H1 (cell line): Measurements from ENCODE around the gene MAP3K3. TPM values are rescaled to one million over a fixed set of nuclear protein-coding genes. Genes with fewer than 3 reads are reported as not detected.

Experiments used
- CTCF ChIA-PET: fragments of 300-600 bp; sonication (Branson Sonifier 250); formaldehyde crosslinking; loops from one replicate; lab custom pipeline; 2021; ENCODE audit not compliant: partially characterized antibody; lab: Charles Lee
- POLR2A ChIA-PET: fragments of 300-600 bp; sonication (Branson Sonifier 250); formaldehyde crosslinking; loops from one replicate; lab custom pipeline; 2021; ENCODE audit warnings: inconsistent platforms; ENCODE audit not compliant: partially characterized antibody; lab: Charles Lee
- DNase-seq, 2 experiments: peaks; one replicate each; pipeline versions ENCODE4 v3.0.0 to v3.0.0-alpha.2; 2010 to 2022; ENCODE audit warnings: low spot score in 2 of 2, low read depth in 1 of 2, mixed read lengths in 1 of 2
- FAIRE-seq: peaks from 2 replicates; lab custom pipeline; 2011; peaks lifted over from hg19 to GRCh38; lab: Jason Lieb, UNC
- H2AFZ ChIP-seq: 2 replicates; pipeline ENCODE4 v1.8.1; 2012; ENCODE audit warnings: low read length, inconsistent platforms
- H2AK5ac ChIP-seq: 2 replicates; pipeline ENCODE4 v1.6.1; 2013; ENCODE audit warnings: low read depth, low read length
- H2BK120ac ChIP-seq: replicated peaks from 2 replicates; pipeline ENCODE3; 2013; ENCODE audit warnings: low read depth, low read length, inconsistent platforms
- H2BK12ac ChIP-seq: 2 replicates; pipeline ENCODE4 v1.6.1; 2013; ENCODE audit warnings: low read depth, low read length
- H2BK15ac ChIP-seq: 2 replicates; pipeline ENCODE4 v1.6.1; 2013; ENCODE audit warnings: low read length
- H2BK20ac ChIP-seq: 2 replicates; pipeline ENCODE4 v1.6.1; 2013; ENCODE audit warnings: low read length
- H2BK5ac ChIP-seq: 2 replicates; pipeline ENCODE4 v1.6.1; 2013; ENCODE audit warnings: low read depth, low read length
- H3K14ac ChIP-seq: 2 replicates; pipeline ENCODE4 v1.6.1; 2013; ENCODE audit warnings: inconsistent platforms; ENCODE audit not compliant: insufficient read length
- H3K18ac ChIP-seq: 2 replicates; pipeline ENCODE4 v1.6.1; 2013; ENCODE audit warnings: low read length; ENCODE audit errors: extremely low read depth
- H3K23ac ChIP-seq: 2 replicates; pipeline ENCODE4 v1.6.1; 2013; ENCODE audit warnings: inconsistent platforms; ENCODE audit not compliant: insufficient read length
- H3K23me2 ChIP-seq: 2 replicates; pipeline ENCODE4 v1.6.1; 2013; ENCODE audit warnings: low read depth, low read length
- H3K27ac ChIP-seq: 2 replicates; pipeline ENCODE4 v1.6.1; 2011; ENCODE audit warnings: low read depth, low read length, inconsistent platforms
- H3K27me3 ChIP-seq, 4 experiments: replicated peaks in 1 of 4; 1 replicate in 1 of 4; 2 replicates in 3 of 4; pipeline versions ENCODE4 v1.6.1 to v1.8.1; 2011 to 2013; ENCODE audit warnings: low read length in 3 of 4, mild to moderate bottlenecking in 3 of 4, inconsistent platforms in 2 of 4, mixed read lengths in 2 of 4, moderate library complexity in 1 of 4; ENCODE audit not compliant: control insufficient read depth in 3 of 4, insufficient read depth in 3 of 4; ENCODE audit errors: extremely low read depth in 1 of 4
- H3K36me3 ChIP-seq, 4 experiments: 2 replicates each; pipeline versions ENCODE4 v1.6.1 to v1.8.1; 2011 to 2013; ENCODE audit warnings: mild to moderate bottlenecking in 4 of 4, low read length in 3 of 4, moderate library complexity in 2 of 4, control low read depth in 1 of 4, inconsistent platforms in 1 of 4; ENCODE audit not compliant: insufficient read depth in 4 of 4, control insufficient read depth in 2 of 4
- H3K4ac ChIP-seq: replicated peaks from 2 replicates; pipeline ENCODE3; 2013; ENCODE audit warnings: low read length, low read depth, mixed read lengths, inconsistent platforms; ENCODE audit not compliant: insufficient read length
- H3K4me1 ChIP-seq, 4 experiments: replicated peaks in 1 of 4; 1 replicate in 1 of 4; 2 replicates in 3 of 4; pipeline versions ENCODE4 v1.6.1 to v1.8.1; 2011 to 2013; ENCODE audit warnings: low read length in 3 of 4, inconsistent platforms in 2 of 4, mixed read lengths in 1 of 4; ENCODE audit not compliant: insufficient read depth in 4 of 4, control insufficient read depth in 3 of 4
- H3K4me2 ChIP-seq, 2 experiments: 2 replicates each; pipeline versions ENCODE4 v1.6.1 to v1.8.1; 2011 to 2013; ENCODE audit warnings: low read depth in 2 of 2, low read length in 2 of 2, control low read depth in 1 of 2, inconsistent platforms in 1 of 2, mild to moderate bottlenecking in 1 of 2; ENCODE audit not compliant: insufficient read depth in 1 of 2
- H3K4me3 ChIP-seq, 4 experiments: fragments of 200-600, 300-600 bp in 1 of 4; sonication (generic), shearing (Covaris generic), sonication (Bioruptor Twin) in 1 of 4; 2 replicates each; pipeline versions ENCODE4 v1.5.1 to v1.8.1; 2011 to 2016; ENCODE audit warnings: low read length in 4 of 4, low read depth in 3 of 4, control low read depth in 2 of 4, inconsistent platforms in 2 of 4, mild to moderate bottlenecking in 2 of 4, mixed read lengths in 1 of 4, moderate library complexity in 1 of 4; ENCODE audit not compliant: insufficient read depth in 2 of 4; ENCODE audit errors: extremely low read depth in 1 of 4
- H3K56ac ChIP-seq: replicated peaks from 2 replicates; pipeline ENCODE3; 2013; ENCODE audit warnings: low read depth, mild to moderate bottlenecking, mixed read lengths, low read length, inconsistent platforms; ENCODE audit not compliant: insufficient read length
- H3K79me1 ChIP-seq: 2 replicates; pipeline ENCODE4 v1.6.1; 2013; ENCODE audit warnings: low read depth, low read length, control low read depth
- H3K79me2 ChIP-seq, 2 experiments: 2 replicates each; pipeline versions ENCODE4 v1.6.1 to v1.8.1; 2012 to 2013; ENCODE audit warnings: low read length in 2 of 2, mild to moderate bottlenecking in 2 of 2, inconsistent platforms in 1 of 2; ENCODE audit not compliant: insufficient read depth in 2 of 2, control insufficient read depth in 1 of 2
- H3K9ac ChIP-seq, 4 experiments: replicated peaks in 1 of 4; 1 replicate in 1 of 4; 2 replicates in 3 of 4; pipeline versions ENCODE4 v1.6.1 to v1.8.1; 2011 to 2013; ENCODE audit warnings: low read depth in 3 of 4, low read length in 3 of 4, control low read depth in 2 of 4, mild to moderate bottlenecking in 2 of 4, moderate library complexity in 2 of 4, inconsistent platforms in 1 of 4; ENCODE audit errors: extremely low read depth in 1 of 4
- H3K9me3 ChIP-seq, 2 experiments: 2 replicates each; pipeline versions ENCODE4 v1.6.1 to v1.8.1; 2012 to 2013; ENCODE audit warnings: mild to moderate bottlenecking in 2 of 2, moderate library complexity in 2 of 2, control low read depth in 1 of 2, inconsistent platforms in 1 of 2, low read depth in 1 of 2, low read length in 1 of 2, mixed read lengths in 1 of 2; ENCODE audit not compliant: insufficient read depth in 2 of 2
- H4K20me1 ChIP-seq, 2 experiments: replicated peaks in 1 of 2; 2 replicates each; pipeline versions ENCODE3 to v1.8.1; 2011 to 2013; ENCODE audit warnings: inconsistent platforms in 2 of 2, low read length in 2 of 2, mild to moderate bottlenecking in 1 of 2; ENCODE audit not compliant: insufficient read depth in 2 of 2, control insufficient read depth in 1 of 2
- H4K5ac ChIP-seq: 2 replicates; pipeline ENCODE4 v1.6.1; 2013; ENCODE audit warnings: low read length, low read depth, mixed read lengths, inconsistent platforms; ENCODE audit not compliant: insufficient read length
- H4K8ac ChIP-seq: 2 replicates; pipeline ENCODE4 v1.8.0; 2013; ENCODE audit warnings: mild to moderate bottlenecking, moderate library complexity, low read length, inconsistent platforms; ENCODE audit not compliant: insufficient read depth; ENCODE audit errors: extremely low read depth
- H4K91ac ChIP-seq: replicated peaks from 2 replicates; pipeline ENCODE3; 2013; ENCODE audit warnings: low read length, mixed read lengths, inconsistent platforms; ENCODE audit not compliant: insufficient read length
- CBX8 ChIP-seq: fragments of 300-800, 300-1000 bp; sonication (generic); IDR thresholded peaks from 2 replicates; pipeline ENCODE4 v1.7.1; 2016; ENCODE audit warnings: low read depth, low read length, borderline replicate concordance
- KDM5A ChIP-seq: fragments of 200-600 bp; IDR thresholded peaks from 2 replicates; pipeline ENCODE4 v1.7.1; 2012; ENCODE audit warnings: mild to moderate bottlenecking, low read length, inconsistent platforms, mixed read lengths
- MAFK ChIP-seq: IDR thresholded peaks from 2 replicates; pipeline ENCODE4 v1.6.1; 2012; ENCODE audit warnings: low read depth, mild to moderate bottlenecking, improper control_type of control experiment, low read length
- ZNF274 ChIP-seq: IDR thresholded peaks from 2 replicates; pipeline ENCODE4 v1.7.0; 2012; ENCODE audit warnings: low read length, borderline replicate concordance; ENCODE audit errors: extremely low read depth
- WGBS, 2 experiments: shearing (Covaris generic) in 1 of 2; methylation state at CpG; one replicate each; pipeline versions ENCODE4 v1.1.6 to v1.1.7; 2013 to 2015; ENCODE audit warnings: low lambda C conversion rate in 2 of 2, mixed read lengths in 2 of 2, inconsistent platforms in 1 of 2, low coverage in 1 of 2, missing lambda C conversion rate in 1 of 2; ENCODE audit not compliant: insufficient replicate concordance in 2 of 2, insufficient coverage in 1 of 2, insufficient read length in 1 of 2; ENCODE audit errors: extremely low coverage in 1 of 2, missing lambda C conversion rate in 1 of 2; 5-methylcytosine and 5-hydroxymethylcytosine counted together
- polyA plus RNA-seq, 7 experiments: library from polyadenylated mRNA; depleted of rRNA in 3 of 7; stranded (reverse) in 5 of 7; unstranded in 2 of 7; fragments of >200 nt in 5 of 7; fragments of 200-250 nt in 2 of 7; gene quantifications; 1 replicate in 5 of 7; 2 replicates in 1 of 7; 4 replicates in 1 of 7; pipeline versions ENCODE4 v1.2.1 to v1.2.3, GENCODE V29; 2011 to 2013; ENCODE audit warnings: missing spikeins in 2 of 7, mixed read lengths in 2 of 7
- total RNA-seq: library from RNA; stranded (reverse); fragmentation: NEBNext Ultra II Directional; extraction: Animal tissue kit (Norgen Biotek cat#: 25700); gene quantifications from 2 replicates; pipeline ENCODE4 v1.2.1, GENCODE V29; 2021

MAP3K3 gene
- total and polyA plus RNA-seq, 2 of the 8 experiments (the other 6 are each of a cell fraction or from before 2014, with no cell fraction given): 10.3 to 21.0 TPM

DNA sequence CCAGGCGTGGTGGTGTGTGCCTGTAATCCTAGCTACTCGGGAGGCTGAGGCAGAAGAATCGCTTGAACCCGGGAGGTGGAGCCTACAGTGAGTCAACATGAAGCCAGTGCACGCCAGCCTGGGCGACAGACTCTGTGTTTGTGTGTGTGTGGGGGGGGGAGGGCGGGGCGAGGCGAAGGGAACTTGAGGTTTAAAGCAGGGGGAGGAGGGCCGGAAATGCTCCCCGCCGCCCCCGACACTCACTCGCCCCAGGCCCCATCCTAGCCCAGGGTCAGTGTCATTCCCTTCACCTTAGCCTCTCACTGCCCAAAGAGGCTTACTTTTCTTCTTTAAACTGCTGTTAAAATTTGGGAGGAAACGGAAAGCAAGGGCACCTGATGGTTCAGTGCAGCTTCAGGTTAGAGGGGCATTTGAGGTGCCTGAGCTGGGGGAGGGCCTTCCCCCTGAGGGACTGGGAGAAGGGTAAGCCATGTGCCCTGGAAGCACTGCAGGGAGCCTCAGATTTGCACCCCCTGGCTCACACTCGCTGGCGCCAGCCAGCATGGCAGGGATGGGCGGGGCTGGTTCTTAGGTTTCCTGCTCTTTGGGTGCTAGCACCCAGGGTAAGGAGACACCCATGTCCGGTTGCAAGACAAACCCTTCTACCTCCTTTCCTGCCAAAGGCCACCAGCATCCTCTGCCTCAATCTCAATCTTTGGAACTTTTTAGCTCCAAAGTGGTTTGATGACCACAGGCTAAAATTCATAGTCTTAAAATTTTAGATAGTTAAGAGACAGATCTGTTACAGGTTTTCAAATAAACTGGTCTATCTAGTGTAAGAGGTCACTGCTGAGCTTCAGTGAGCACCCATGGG lies 79.9 kb downstream of the MAP3K3 start:
- no peak overlapping the region for H3K23ac ChIP-seq
- H3K27me3 ChIP-seq: peaks cover 0 to 5% (median 0%) of the 10 kb centered on the region in 4 experiments; a peak in 3 of 7 replicates
- no peak overlapping the region for H3K4ac ChIP-seq
- peaks cover 4 to 15% of the 10 kb centered on the region in 2 experiments for H4K20me1 ChIP-seq
- no peak overlapping the region for H4K91ac ChIP-seq
- H3K27ac ChIP-seq: no peak overlapping the region
- no peak overlapping the region for H3K4me3 ChIP-seq
- no peak overlapping the region for H4K5ac ChIP-seq
- 0 out of 2 replicates have a peak, but pooled peaks cover 3% of the 10 kb centered on the region for H3K79me1 ChIP-seq
- H3K36me3 ChIP-seq: peaks cover 0 to 11% (median 1%) of the 10 kb centered on the region in 4 experiments; a peak in 3 of 8 replicates
- ChIA-PET CTCF (interaction anchor here (0.7 to 3.3 kb wide), 11 partner anchors 8 to 164 kb away, joined by 3 to 17 read pairs (median 3); no protein-coding TSS in a partner anchor), POLR2A (interaction anchor here (1.3 to 2.2 kb wide), 3 partner anchors 8 to 86 kb away, joined by 3 to 10 read pairs (median 5); partner anchors contain the start of gene MAP3K3)
- peaks cover 16% of the 10 kb centered on the region; the same call in 1 of the 2 replicates for H3K23me2 ChIP-seq
- 87% methylated on average over 11 of the region's 19 CpGs; no CpG with 5 or more reads in 1 of the 2 experiments for WGBS, 2 experiments
- H3K56ac ChIP-seq: no peak overlapping the region
- H3K18ac ChIP-seq: no peak overlapping the region
- no peak overlapping the region for H2BK20ac ChIP-seq
- no peaks in the 10 kb centered on the region; a peak in 1 of 4 replicates for H3K79me2 ChIP-seq
- H3K9ac ChIP-seq: no peak overlapping the region; a peak in 1 of 7 replicates
- no peaks in the 10 kb centered on the region for H3K9me3 ChIP-seq
- peak overlapping the region; percentile 14 to 84; a peak in 1 of 4 replicates for H3K4me2 ChIP-seq
- peak overlapping the region; percentile 80; the same call in 1 of the 2 replicates for H2BK12ac ChIP-seq
- no peak overlapping the region for H2BK15ac ChIP-seq
- TF ChIP-seq MAFK: no peak
- TF ChIP-seq KDM5A: no peak
- TF ChIP-seq CBX8: no peak
- TF ChIP-seq ZNF274: no peak
- TF ChIP-seq, all 59 proteins: peak for 0
- Histone ChIP-seq H2AFZ (no peak overlapping the region), H2AK5ac (no peak overlapping the region), H2BK5ac (no peak overlapping the region; the same call in 1 of the 2 replicates), H4K8ac (no peak overlapping the region), H3K14ac (no peak overlapping the region), H3K4me1 (peaks cover 3 to 22% (median 15%) of the 10 kb centered on the region in 4 experiments; a peak in 6 of 7 replicates), H2BK120ac (no peak overlapping the region)
- FAIRE-seq: no peak
- DNase-seq: no peak
